ENCODE results near the gene EFCAB9.

- TF ChIP-seq ZNF384 (IDR thresholded peaks at IDR 0.05) (no peak), ARNT (IDR thresholded peaks at IDR 0.05) (no peak), SUZ12 (IDR thresholded peaks at IDR 0.05) (no peak), BHLHE40 (IDR thresholded peaks at IDR 0.05; ENCODE audit: borderline replicate concordance) (no peak), FOXK2 (IDR thresholded peaks at IDR 0.05) (no peak), ELF4 (IDR thresholded peaks at IDR 0.05) (no peak), SP1 (IDR thresholded peaks at IDR 0.05) (no peak), PKNOX1 (IDR thresholded peaks at IDR 0.05) (no peak), CTBP1 (IDR thresholded peaks at IDR 0.05; ENCODE audit: borderline replicate concordance) (no peak), FOXM1 (IDR thresholded peaks at IDR 0.05; ENCODE audit: borderline replicate concordance) (no peak), FOXA1 (IDR thresholded peaks at IDR 0.05) (no peak), HDGF (IDR thresholded peaks at IDR 0.05; ENCODE audit: borderline replicate concordance) (no peak)
Observed at GRCh38 chr5:172211676-172212075, 17.7 kb downstream of the EFCAB9 start.
